22Rv1 (cell line): Measurements from ENCODE around the gene PCSK5.

Experiments
- CTCF ChIP-seq: fragments of 450-650 bp; IDR thresholded peaks from 2 replicates; pipeline ENCODE4 v1.5.1; 2017; ENCODE audit warnings: mild to moderate bottlenecking
- ZFX ChIP-seq: fragments of 450-650 bp; IDR thresholded peaks from 2 replicates; pipeline ENCODE4 v1.6.1; 2017; ENCODE audit warnings: antibody characterized with exemption, borderline replicate concordance

GRCh38 chr9:76379494-76379893 is 489.0 kb downstream of the PCSK5 start:
- TF ChIP-seq CTCF, result no peak
- no peak for TF ChIP-seq ZFX
